MM.1S (cell line): ENCODE measurements around the gene UBAC2.

ENCODE experiments used
- DNase-seq: peaks from one replicate; pipeline ENCODE4 v3.0.0-alpha.2; 2015
- H2AFZ ChIP-seq: fragments of 300-600 bp; sonication (generic); 2 replicates; pipeline ENCODE4 v1.6.0; 2016; ENCODE audit warnings: antibody characterized with exemption, low read length
- H3F3A ChIP-seq: fragments of 300-600 bp; sonication (generic); 2 replicates; pipeline ENCODE4 v1.6.1; 2016; ENCODE audit warnings: mild to moderate bottlenecking, antibody characterized with exemption, low read length, moderate library complexity, mixed read lengths; ENCODE audit not compliant: insufficient read depth
- H3K27ac ChIP-seq: fragments of 300-600 bp; sonication (generic); 2 replicates; pipeline ENCODE4 v1.5.1; 2016; ENCODE audit warnings: mild to moderate bottlenecking, low read length
- H3K27me3 ChIP-seq: fragments of 300-600 bp; sonication (generic); replicated peaks from 2 replicates; pipeline ENCODE4 v1.6.0; 2016; ENCODE audit warnings: low read length; ENCODE audit not compliant: insufficient read depth
- H3K36me3 ChIP-seq: fragments of 300-600 bp; sonication (generic); replicated peaks from 2 replicates; pipeline ENCODE4 v1.6.1; 2016; ENCODE audit warnings: mild to moderate bottlenecking, low read length, mixed read lengths; ENCODE audit not compliant: insufficient read depth
- H3K4me1 ChIP-seq: fragments of 300-600 bp; sonication (generic); 2 replicates; pipeline ENCODE4 v1.6.1; 2016; ENCODE audit warnings: low read length, mixed read lengths
- H3K4me2 ChIP-seq: fragments of 300-600 bp; sonication (generic); 2 replicates; pipeline ENCODE4 v1.6.0; 2016; ENCODE audit warnings: low read depth, low read length
- H3K4me3 ChIP-seq: fragments of 300-600 bp; sonication (generic); 2 replicates; pipeline ENCODE4 v1.5.1; 2016; ENCODE audit warnings: low read length, mixed read lengths
- H3K79me2 ChIP-seq: fragments of 300-600 bp; sonication (generic); 2 replicates; pipeline ENCODE4 v1.6.1; 2016; ENCODE audit warnings: mixed run types, low read length, mixed read lengths
- H3K9ac ChIP-seq: fragments of 300-600 bp; sonication (generic); 2 replicates; pipeline ENCODE4 v1.6.1; 2016; ENCODE audit warnings: low read length, mixed read lengths
- H3K9me2 ChIP-seq: fragments of 300-600 bp; sonication (generic); replicated peaks from 2 replicates; pipeline ENCODE4 v1.6.1; 2016; ENCODE audit warnings: mild to moderate bottlenecking, low read length, mixed read lengths; ENCODE audit not compliant: insufficient read depth
- H3K9me3 ChIP-seq: fragments of 300-600 bp; sonication (generic); replicated peaks from 2 replicates; pipeline ENCODE4 v1.6.1; 2016; ENCODE audit warnings: mild to moderate bottlenecking, low read length, mixed read lengths; ENCODE audit not compliant: insufficient read depth
- H4K20me1 ChIP-seq: fragments of 300-600 bp; sonication (generic); 2 replicates; pipeline ENCODE4 v1.6.1; 2016; ENCODE audit warnings: mild to moderate bottlenecking, low read length, moderate library complexity, mixed read lengths; ENCODE audit not compliant: insufficient read depth
- CTCF ChIP-seq: fragments of 300-600 bp; sonication (generic); IDR thresholded peaks from 2 replicates; pipeline ENCODE4 v1.5.1; 2016; ENCODE audit warnings: antibody characterized with exemption, low read length, mixed read lengths
- EZH2 ChIP-seq: fragments of 300-600 bp; sonication (generic); optimal IDR thresholded peaks from 2 replicates; pipeline ENCODE3; 2017; ENCODE audit warnings: low read depth, mild to moderate bottlenecking, antibody characterized with exemption, low read length, mixed read lengths
- EZH2phosphoT487 ChIP-seq: fragments of 300-600 bp; sonication (generic); IDR thresholded peaks from 2 replicates; pipeline ENCODE4 v1.6.1; 2018; ENCODE audit warnings: antibody characterized with exemption, low read length

The UBAC2 gene

GRCh38 chr13:99301913-99302636, 101.4 kb downstream of the UBAC2 start:
- no peaks in the 10 kb centered on the region for H3K36me3 ChIP-seq
- no peaks in the 10 kb centered on the region for H3K79me2 ChIP-seq
- no peaks in the 10 kb centered on the region for H3K9me3 ChIP-seq
- no peaks in the 10 kb centered on the region for H3K4me1 ChIP-seq
- TF ChIP-seq EZH2phosphoT487 = no peak
- TF ChIP-seq CTCF = no peak
- TF ChIP-seq EZH2 = no peak
- no peaks in the 10 kb centered on the region for H3F3A ChIP-seq
- H3K4me2 ChIP-seq = no peak overlapping the region
- no peak overlapping the region for H3K9ac ChIP-seq
- H3K9me2 ChIP-seq = no peaks in the 10 kb centered on the region
- no peak overlapping the region for H2AFZ ChIP-seq
- no peaks in the 10 kb centered on the region for H4K20me1 ChIP-seq
- DNase-seq = no peak
- H3K27me3 ChIP-seq = no peaks in the 10 kb centered on the region
- no peak overlapping the region for H3K27ac ChIP-seq
- H3K4me3 ChIP-seq = no peak overlapping the region

- Histone ChIP-seq H3K4me2 (no peak overlapping the region), H3F3A (no peaks in the 10 kb centered on the region), H3K4me1 (no peaks in the 10 kb centered on the region), H3K4me3 (no peak overlapping the region), H3K9me3 (no peaks in the 10 kb centered on the region), H3K36me3 (no peaks in the 10 kb centered on the region), H3K27me3 (no peaks in the 10 kb centered on the region), H3K9ac (no peak overlapping the region), H2AFZ (no peak overlapping the region), H3K27ac (no peak overlapping the region), H4K20me1 (no peaks in the 10 kb centered on the region), H3K79me2 (no peaks in the 10 kb centered on the region), H3K9me2 (no peaks in the 10 kb centered on the region)
- no peak for DNase-seq
- TF ChIP-seq CTCF (no peak), EZH2 (no peak), EZH2phosphoT487 (no peak)
Observed at GRCh38 chr13:99302637-99303505, 102.2 kb downstream of the UBAC2 start.

- Histone ChIP-seq H3F3A (no peaks in the 10 kb centered on the region), H2AFZ (no peak overlapping the region), H3K79me2 (no peaks in the 10 kb centered on the region), H3K27me3 (no peaks in the 10 kb centered on the region), H3K9ac (no peak overlapping the region), H4K20me1 (no peaks in the 10 kb centered on the region), H3K9me3 (no peaks in the 10 kb centered on the region), H3K36me3 (no peaks in the 10 kb centered on the region), H3K4me1 (no peaks in the 10 kb centered on the region), H3K4me3 (no peak overlapping the region), H3K9me2 (no peaks in the 10 kb centered on the region), H3K27ac (no peak overlapping the region), H3K4me2 (no peak overlapping the region)
- TF ChIP-seq EZH2 = no peak
- no peak for TF ChIP-seq EZH2phosphoT487
- TF ChIP-seq CTCF = no peak
- no peak for DNase-seq
Observed at GRCh38 chr13:99303863-99304521, 103.3 kb downstream of the UBAC2 start.
